ENCODE measurements around the gene CTCF. TPM values are rescaled to one million over a fixed set of nuclear protein-coding genes. Genes with fewer than 3 reads are reported as not detected.

CTCF gene
- total RNA-seq, 1 donor from 2014 or later: 61.4 TPM

GRCh38 chr16:67675579-67675935 is 113.2 kb downstream of the CTCF start:
- Mint-ChIP-seq H3K9me3 (no peaks in the 10 kb centered on the region), H3K36me3 (peaks cover 8% of the 10 kb centered on the region), H3K4me3 (no peak overlapping the region), H3K27me3 (ENCODE audit: low read depth) (no peaks in the 10 kb centered on the region), H3K27ac (no peak overlapping the region), H3K4me1 (peaks cover 6% of the 10 kb centered on the region)
- no peak for TF ChIP-seq CTCF (IDR thresholded peaks at IDR 0.05; ENCODE audit: unreplicated experiment)
- no peak for DNase-seq (ENCODE audit: low spot score in 2 of 2, unreplicated experiment in 2 of 2)

GRCh38 chr16:67675999-67676398 is 113.7 kb downstream of the CTCF start:
- peaks cover 6% of the 10 kb centered on the region for H3K4me1 Mint-ChIP-seq
- H3K27ac Mint-ChIP-seq: no peak overlapping the region
- DNase-seq (ENCODE audit: low spot score in 2 of 2, unreplicated experiment in 2 of 2): no peak
- no peaks in the 10 kb centered on the region for H3K9me3 Mint-ChIP-seq
- no peak overlapping the region for H3K4me3 Mint-ChIP-seq
- no peaks in the 10 kb centered on the region for H3K27me3 Mint-ChIP-seq (ENCODE audit: low read depth)
- TF ChIP-seq CTCF (IDR thresholded peaks at IDR 0.05; ENCODE audit: unreplicated experiment): no peak
- H3K36me3 Mint-ChIP-seq: peaks cover 8% of the 10 kb centered on the region

- Mint-ChIP-seq H3K36me3 (peaks cover 8% of the 10 kb centered on the region), H3K4me3 (no peak overlapping the region), H3K9me3 (no peaks in the 10 kb centered on the region), H3K4me1 (peaks cover 6% of the 10 kb centered on the region), H3K27ac (no peak overlapping the region), H3K27me3 (ENCODE audit: low read depth) (no peaks in the 10 kb centered on the region)
- DNase-seq (ENCODE audit: low spot score in 2 of 2, unreplicated experiment in 2 of 2): no peak
- TF ChIP-seq CTCF (IDR thresholded peaks at IDR 0.05; ENCODE audit: unreplicated experiment): no peak
Observed at GRCh38 chr16:67676516-67676915, 114.2 kb downstream of the CTCF start.

- TF ChIP-seq CTCF (IDR thresholded peaks at IDR 0.05; ENCODE audit: unreplicated experiment): no peak
- no peak overlapping the region for H3K4me3 Mint-ChIP-seq
- H3K36me3 Mint-ChIP-seq: peaks cover 8% of the 10 kb centered on the region
- H3K27ac Mint-ChIP-seq: no peak overlapping the region
- no peaks in the 10 kb centered on the region for H3K9me3 Mint-ChIP-seq
- no peak for DNase-seq (ENCODE audit: low spot score in 2 of 2, unreplicated experiment in 2 of 2)
- no peaks in the 10 kb centered on the region for H3K27me3 Mint-ChIP-seq (ENCODE audit: low read depth)
- peaks cover 6% of the 10 kb centered on the region for H3K4me1 Mint-ChIP-seq
Observed at GRCh38 chr16:67676939-67677338, 114.6 kb downstream of the CTCF start.

- peaks cover 12% of the 10 kb centered on the region for H3K36me3 Mint-ChIP-seq
- H3K27me3 Mint-ChIP-seq (ENCODE audit: low read depth): no peaks in the 10 kb centered on the region
- no peaks in the 10 kb centered on the region for H3K9me3 Mint-ChIP-seq
- H3K27ac Mint-ChIP-seq: peak overlapping the region; percentile 47
- peaks cover 6% of the 10 kb centered on the region for H3K4me1 Mint-ChIP-seq
- no peak overlapping the region for H3K4me3 Mint-ChIP-seq
- DNase-seq (ENCODE audit: low spot score in 2 of 2, unreplicated experiment in 2 of 2): no peak
- TF ChIP-seq CTCF (IDR thresholded peaks at IDR 0.05; ENCODE audit: unreplicated experiment): no peak
Observed at GRCh38 chr16:67677712-67678111, 115.4 kb downstream of the CTCF start.

GRCh38 chr16:67678354-67679023 is 116.2 kb downstream of the CTCF start:
- DNase-seq (ENCODE audit: low spot score in 2 of 2, unreplicated experiment in 2 of 2): no peak
- Mint-ChIP-seq H3K36me3 (peaks cover 15% of the 10 kb centered on the region), H3K4me3 (no peak overlapping the region), H3K27me3 (ENCODE audit: low read depth) (no peaks in the 10 kb centered on the region), H3K27ac (no peak overlapping the region), H3K4me1 (peaks cover 6% of the 10 kb centered on the region), H3K9me3 (no peaks in the 10 kb centered on the region)
- TF ChIP-seq CTCF (IDR thresholded peaks at IDR 0.05; ENCODE audit: unreplicated experiment): no peak
